Prostate gland (tissue), 2 donors: Measurements from ENCODE around the gene AKT1S1. TPM values are rescaled to one million over a fixed set of nuclear protein-coding genes. Genes with fewer than 3 reads are reported as not detected.

ENCODE experiments used
- DNase-seq: peaks from one replicate; pipeline ENCODE4 v3.0.0-alpha.2; 2019; ENCODE audit warnings: low spot score
- H3K27ac ChIP-seq, 2 donors: fragments of 200-600 bp; sonication (generic); 2 replicates each; pipeline ENCODE4 v1.5.1; 2017 to 2019
- H3K27me3 ChIP-seq: fragments of 200-600 bp; sonication (generic); replicated peaks from 2 replicates; pipeline ENCODE4 v1.5.1; 2019; ENCODE audit not compliant: insufficient read depth
- H3K36me3 ChIP-seq, 2 donors: fragments of 200-600 bp; sonication (generic); 1 replicate in 1 of 2; 2 replicates in 1 of 2; pipeline versions ENCODE4 v1.5.1 to v1.8.1; 2017 to 2019
- H3K4me1 ChIP-seq: fragments of 200-600 bp; sonication (generic); replicated peaks from 2 replicates; pipeline ENCODE4 v1.5.1; 2019
- H3K4me3 ChIP-seq, 2 donors: fragments of 200-600 bp; sonication (generic); 2 replicates each; pipeline ENCODE4 v1.5.1; 2017 to 2019
- H3K9me3 ChIP-seq: fragments of 200-600 bp; sonication (generic); 2 replicates; pipeline ENCODE4 v1.5.1; 2017
- POLR2A ChIP-seq: fragments of 450-650 bp; IDR thresholded peaks from one replicate; pipeline ENCODE4 v1.6.1; 2016; ENCODE audit warnings: antibody characterized with exemption, mild to moderate bottlenecking
- POLR2AphosphoS5 ChIP-seq: sonication (generic); formaldehyde crosslinking; IDR thresholded peaks from one replicate; pipeline ENCODE4 v1.6.1; 2017; ENCODE audit warnings: antibody characterized with exemption
- WGBS: methylation state at CpG from one replicate; pipeline ENCODE4 v1.1.5; 2018; 5-methylcytosine and 5-hydroxymethylcytosine counted together
- intact Hi-C: fragments of 100-400 bp; cut with DNase I; formaldehyde crosslinking; loops from one replicate; pipeline ENCODE4 v1.14.2; 2022
- total RNA-seq, 2 donors: library from RNA; depleted of rRNA; stranded (reverse); fragments of >200 nt; gene quantifications; one replicate each; pipeline ENCODE4 v1.1.0, GENCODE V29; 2016
- TF ChIP-seq, protein P1 (sequence below), 4 experiments: fragments of 200-600 bp in 2 of 4; fragments of 450-650 bp in 2 of 4; sonication (generic) in 2 of 4; IDR thresholded peaks; 1 replicate in 3 of 4; 2 replicates in 1 of 4; pipeline ENCODE4 v1.5.1; 2016 to 2019; ENCODE audit warnings: antibody characterized with exemption in 4 of 4, mild to moderate bottlenecking in 2 of 4, moderate library complexity in 2 of 4

Gene AKT1S1
- total RNA-seq, 2 donors from 2014 or later: 27.6 to 30.2 TPM

DNA sequence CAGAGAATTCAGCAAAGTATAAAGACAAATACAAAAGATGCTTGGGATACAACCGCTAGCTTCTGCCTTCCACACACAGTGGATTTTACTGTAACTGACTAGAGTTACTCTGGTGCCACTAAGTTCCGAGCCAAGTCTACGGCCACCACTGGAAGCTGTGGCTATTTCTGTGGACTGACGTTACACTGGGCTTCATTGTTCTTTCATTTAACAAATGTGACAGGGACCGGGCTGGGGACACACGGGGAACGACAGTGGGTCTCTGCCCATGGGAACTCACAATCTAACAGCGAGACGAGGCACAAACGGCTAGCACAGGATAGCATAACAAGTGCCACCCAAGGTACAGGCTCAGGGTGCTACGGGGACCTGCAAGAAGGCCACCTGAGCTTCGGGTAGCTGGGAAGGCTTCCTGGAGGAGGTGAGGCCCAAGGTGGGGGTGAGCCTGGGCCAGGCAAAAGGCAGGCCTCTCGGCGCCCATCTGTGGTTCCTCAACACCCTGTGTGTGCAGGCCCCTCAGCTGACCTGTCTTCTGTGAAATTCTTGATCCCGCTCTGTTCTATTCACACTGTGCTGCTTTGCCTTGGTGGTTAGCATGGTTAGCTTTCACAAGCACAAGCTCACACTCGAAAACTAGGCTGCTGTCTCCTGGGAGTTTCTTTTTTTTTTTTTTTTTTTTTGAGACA is 29.9 kb upstream of the AKT1S1 start:
- Histone ChIP-seq H3K36me3 (no peaks in the 10 kb centered on the region), H3K27me3 (no peaks in the 10 kb centered on the region), H3K4me1 (no peaks in the 10 kb centered on the region), H3K9me3 (no peaks in the 10 kb centered on the region), H3K4me3 (no peak overlapping the region), H3K27ac (no peak overlapping the region)
- no peak for DNase-seq
- TF ChIP-seq POLR2AphosphoS5 (no peak), POLR2A (no peak)
- TF ChIP-seq, protein P1, sequence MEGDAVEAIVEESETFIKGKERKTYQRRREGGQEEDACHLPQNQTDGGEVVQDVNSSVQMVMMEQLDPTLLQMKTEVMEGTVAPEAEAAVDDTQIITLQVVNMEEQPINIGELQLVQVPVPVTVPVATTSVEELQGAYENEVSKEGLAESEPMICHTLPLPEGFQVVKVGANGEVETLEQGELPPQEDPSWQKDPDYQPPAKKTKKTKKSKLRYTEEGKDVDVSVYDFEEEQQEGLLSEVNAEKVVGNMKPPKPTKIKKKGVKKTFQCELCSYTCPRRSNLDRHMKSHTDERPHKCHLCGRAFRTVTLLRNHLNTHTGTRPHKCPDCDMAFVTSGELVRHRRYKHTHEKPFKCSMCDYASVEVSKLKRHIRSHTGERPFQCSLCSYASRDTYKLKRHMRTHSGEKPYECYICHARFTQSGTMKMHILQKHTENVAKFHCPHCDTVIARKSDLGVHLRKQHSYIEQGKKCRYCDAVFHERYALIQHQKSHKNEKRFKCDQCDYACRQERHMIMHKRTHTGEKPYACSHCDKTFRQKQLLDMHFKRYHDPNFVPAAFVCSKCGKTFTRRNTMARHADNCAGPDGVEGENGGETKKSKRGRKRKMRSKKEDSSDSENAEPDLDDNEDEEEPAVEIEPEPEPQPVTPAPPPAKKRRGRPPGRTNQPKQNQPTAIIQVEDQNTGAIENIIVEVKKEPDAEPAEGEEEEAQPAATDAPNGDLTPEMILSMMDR (IDR thresholded peaks at IDR 0.05): no peak
- intact Hi-C loops: no loop called here
- WGBS: 88% methylated on average over 16 of the region's 16 CpGs

DNA sequence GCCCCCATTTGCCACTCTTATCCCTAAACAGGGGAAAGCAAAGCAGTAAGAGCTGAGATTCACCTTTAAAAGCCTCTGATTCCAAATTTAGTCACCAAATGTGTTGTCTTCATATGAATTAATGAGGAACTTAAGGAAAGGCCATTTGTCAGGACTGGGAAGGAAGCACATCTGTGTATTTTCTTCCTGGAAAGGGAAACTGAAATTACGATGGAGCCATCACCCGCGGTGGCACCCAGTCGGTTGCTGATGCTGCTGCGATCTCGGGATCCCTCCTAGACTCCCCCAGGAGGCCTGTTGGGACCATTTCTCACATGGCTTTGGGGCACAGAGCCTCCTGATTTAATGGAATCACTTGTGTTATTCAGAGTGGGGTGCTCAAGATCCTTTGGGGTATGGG is 27.0 kb upstream of the AKT1S1 start:
- H3K36me3 ChIP-seq: no peaks in the 10 kb centered on the region
- H3K27me3 ChIP-seq: no peaks in the 10 kb centered on the region
- intact Hi-C loops: no loop called here
- TF ChIP-seq POLR2AphosphoS5 (no peak), POLR2A (no peak)
- TF ChIP-seq, protein P1 (IDR thresholded peaks at IDR 0.05): no peak
- H3K27ac ChIP-seq: no peak overlapping the region
- DNase-seq: no peak
- H3K4me1 ChIP-seq: no peaks in the 10 kb centered on the region
- 70% methylated on average over 6 of the region's 6 CpGs for WGBS
- H3K9me3 ChIP-seq: no peaks in the 10 kb centered on the region
- no peak overlapping the region for H3K4me3 ChIP-seq

GRCh38 chr19:49896863-49897621 is 19.9 kb upstream of the AKT1S1 start, which contains the start of gene IL4I1:
Gene IL4I1 (minus strand): TSS chr19:49896887. CDS start chr19:49896160, 727 bp downstream.
- WGBS: 35% methylated on average over 19 of the region's 20 CpGs
- Histone ChIP-seq H3K27ac (no peak within 1 kb of the TSS), H3K36me3 (no peaks in the 10 kb centered on the region), H3K4me1 (no peaks in the 10 kb centered on the region), H3K27me3 (no peaks in the 10 kb centered on the region), H3K4me3 (no peak within 1 kb of the TSS), H3K9me3 (no peaks in the 10 kb centered on the region)
- TF ChIP-seq POLR2A: no peak
- TF ChIP-seq, protein P1 (IDR thresholded peaks at IDR 0.05): no peak
- intact Hi-C loops: no loop called here
- no peak for DNase-seq

DNA sequence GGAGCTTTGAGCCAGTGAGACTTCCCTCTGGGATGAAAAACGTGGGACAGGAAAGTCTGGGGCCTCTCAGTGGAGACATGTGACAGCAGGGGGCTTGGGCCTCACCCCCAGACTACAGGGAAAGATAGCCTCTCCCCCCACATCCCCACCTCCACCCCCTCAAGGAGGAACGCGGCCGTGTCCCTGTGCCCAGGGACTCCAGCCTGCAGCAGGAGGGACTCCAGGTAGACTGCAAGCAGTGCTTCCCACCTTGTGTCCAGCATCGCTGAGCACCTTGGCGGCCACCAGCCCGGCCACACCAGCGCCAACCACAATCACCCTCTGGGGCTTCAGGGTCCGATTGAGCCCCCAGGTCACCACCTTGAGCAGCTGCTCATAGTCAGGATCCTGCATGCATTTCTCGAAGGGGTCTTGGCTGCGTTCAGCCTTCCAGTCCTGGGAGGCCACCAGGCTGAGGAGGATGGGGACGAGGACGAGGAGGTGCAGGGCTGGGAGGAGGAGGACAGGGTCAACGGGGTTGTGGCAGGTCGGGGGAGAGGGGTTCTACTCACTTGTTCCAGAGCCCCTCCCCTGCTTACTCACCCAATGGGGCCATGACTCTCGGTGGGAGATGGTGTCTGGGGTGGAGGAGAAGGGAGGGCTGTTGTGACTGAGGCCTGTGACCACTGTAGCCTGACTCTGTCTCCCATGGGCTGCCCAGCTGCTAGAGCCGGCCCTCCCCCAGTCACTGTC is 18.6 kb upstream of the AKT1S1 start:
- no peak for DNase-seq
- TF ChIP-seq, protein P1 (IDR thresholded peaks at IDR 0.05): no peak
- no peak for TF ChIP-seq POLR2A
- TF ChIP-seq POLR2AphosphoS5: no peak
- Histone ChIP-seq H3K27me3 (no peaks in the 10 kb centered on the region), H3K27ac (no peak overlapping the region), H3K9me3 (no peaks in the 10 kb centered on the region), H3K36me3 (no peaks in the 10 kb centered on the region), H3K4me3 (no peak overlapping the region), H3K4me1 (no peaks in the 10 kb centered on the region)
- 71% methylated on average over 17 of the region's 17 CpGs for WGBS
- intact Hi-C loops: no loop called here
